ENCODE data around the gene ZDHHC9.

DNA sequence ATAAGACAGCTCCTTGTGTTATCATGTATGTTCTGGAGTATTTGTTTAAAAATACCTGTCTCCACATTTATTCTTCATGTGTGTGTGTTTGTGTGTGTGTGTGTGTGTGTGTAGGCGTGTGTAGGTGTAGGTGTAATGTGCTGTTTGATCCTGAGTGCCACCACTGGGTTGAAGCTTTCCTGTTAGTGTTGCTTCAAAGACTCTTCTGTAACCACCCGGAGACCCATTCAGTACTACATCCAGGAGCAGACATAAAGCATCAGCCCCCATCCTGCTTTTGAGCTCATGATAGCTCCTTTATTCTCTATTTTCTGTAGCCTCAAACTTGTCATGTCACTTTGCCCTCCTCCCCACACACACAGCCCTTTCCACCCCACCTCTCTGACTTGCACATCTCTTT lies 3.0 kb upstream of the ZDHHC9 start:
- TF ChIP-seq, protein P1, sequence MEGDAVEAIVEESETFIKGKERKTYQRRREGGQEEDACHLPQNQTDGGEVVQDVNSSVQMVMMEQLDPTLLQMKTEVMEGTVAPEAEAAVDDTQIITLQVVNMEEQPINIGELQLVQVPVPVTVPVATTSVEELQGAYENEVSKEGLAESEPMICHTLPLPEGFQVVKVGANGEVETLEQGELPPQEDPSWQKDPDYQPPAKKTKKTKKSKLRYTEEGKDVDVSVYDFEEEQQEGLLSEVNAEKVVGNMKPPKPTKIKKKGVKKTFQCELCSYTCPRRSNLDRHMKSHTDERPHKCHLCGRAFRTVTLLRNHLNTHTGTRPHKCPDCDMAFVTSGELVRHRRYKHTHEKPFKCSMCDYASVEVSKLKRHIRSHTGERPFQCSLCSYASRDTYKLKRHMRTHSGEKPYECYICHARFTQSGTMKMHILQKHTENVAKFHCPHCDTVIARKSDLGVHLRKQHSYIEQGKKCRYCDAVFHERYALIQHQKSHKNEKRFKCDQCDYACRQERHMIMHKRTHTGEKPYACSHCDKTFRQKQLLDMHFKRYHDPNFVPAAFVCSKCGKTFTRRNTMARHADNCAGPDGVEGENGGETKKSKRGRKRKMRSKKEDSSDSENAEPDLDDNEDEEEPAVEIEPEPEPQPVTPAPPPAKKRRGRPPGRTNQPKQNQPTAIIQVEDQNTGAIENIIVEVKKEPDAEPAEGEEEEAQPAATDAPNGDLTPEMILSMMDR (IDR thresholded peaks at IDR 0.05; ENCODE audit: borderline replicate concordance, extremely low read depth, low read length, poor library complexity, severe bottlenecking): no peak
- TF ChIP-seq EZH2 (IDR thresholded peaks at IDR 0.05; ENCODE audit: borderline replicate concordance, low read depth, low read length, severe bottlenecking): no peak
